Measurements from ENCODE around the gene EFEMP1.

GRCh38 chr2:55951533-55951932 is 28.0 kb upstream of the EFEMP1 start:
- no peak for TF ChIP-seq CTCF (IDR thresholded peaks at IDR 0.05; ENCODE audit: insufficient read depth, low read length)
- TF ChIP-seq POLR2AphosphoS5 (IDR thresholded peaks at IDR 0.05; ENCODE audit: low read depth): no peak

All from HL-60 (cell line).